ENCODE results near the gene RNU1-3.
"Not testable (repeated sequence)": the region's sequence is repeated elsewhere in the genome, so short reads cannot be mapped to it uniquely, and the experiment has no call there.

- not testable (repeated sequence) for TF ChIP-seq CTCF (IDR thresholded peaks at IDR 0.05 in 2 of 3, conservative IDR thresholded peaks at IDR 0.05 in 1 of 3; ENCODE audit: borderline replicate concordance in 1 of 3, insufficient read depth in 1 of 3, low read depth in 2 of 3, low read length in 2 of 3); REST (IDR thresholded peaks at IDR 0.05; ENCODE audit: low read depth); ZNF274 (IDR thresholded peaks at IDR 0.05; ENCODE audit: low read depth, low read length); POLR2A (IDR thresholded peaks at IDR 0.05; ENCODE audit: borderline replicate concordance, extremely low read depth, insufficient read depth, insufficient read length); FOSL1 (IDR thresholded peaks at IDR 0.05; ENCODE audit: low read depth); TCF7L2 (IDR thresholded peaks at IDR 0.05; ENCODE audit: borderline replicate concordance, extremely low read depth, insufficient read depth, insufficient read length); SP1 (IDR thresholded peaks at IDR 0.05; ENCODE audit: low read depth); CEBPB (IDR thresholded peaks at IDR 0.05; ENCODE audit: low read depth); ZFX (IDR thresholded peaks at IDR 0.05); JUND (IDR thresholded peaks at IDR 0.05)
Observed at GRCh38 chr1:16635959-16636358, 30.8 kb downstream of the RNU1-3 start.

All from HCT116 (cell line).